HepG2 (cell line): Measurements from ENCODE around the gene EFS. TPM values are rescaled to one million over a fixed set of nuclear protein-coding genes. Genes with fewer than 3 reads are reported as not detected.
A peak's percentile ranks its signal among the peaks of the same experiment; 100 is the strongest.

Experiments
- ATAC-seq: fragments of 200-7000 bp; cut with Tn5 transposase; 3 replicates; pipeline ENCODE4 v1.9.1; 2020; ENCODE audit warnings: mild to moderate bottlenecking, moderate library complexity
- BruUV-seq: library from RNA; stranded (reverse); fragments of 400-500 nt; replicated peaks from 2 replicates; lab custom pipeline; 2021; lab: Mats Ljungman, UMichigan
- CTCF ChIA-PET: fragments of 300-600 bp; formaldehyde crosslinking; extraction: SDS; loops from one replicate; lab custom pipeline; 2021; ENCODE audit warnings: low total read pairs, inconsistent platforms, low intra/inter-chr PET ratio; lab: Yijun Ruan, JAX
- POLR2A ChIA-PET: fragments of 350-600 bp; sonication (Branson Sonifier 250); formaldehyde crosslinking; loops from one replicate; lab custom pipeline; 2020; ENCODE audit warnings: antibody characterized with exemption, inconsistent platforms; lab: Yijun Ruan, JAX
- DNase-seq: peaks from one replicate; pipeline ENCODE4 v3.0.0-alpha.2; 2015; ENCODE audit warnings: low spot score
- FAIRE-seq: peaks from 3 replicates; lab custom pipeline; 2011; peaks lifted over from hg19 to GRCh38; lab: Jason Lieb, UNC
- H2AFZ ChIP-seq: one replicate; pipeline ENCODE4 v1.6.1; 2011; ENCODE audit warnings: low read length, inconsistent platforms
- H3K27ac ChIP-seq: fragments of 300-600 bp; 3 replicates; pipeline ENCODE4 v1.8.0; 2011; ENCODE audit warnings: mixed run types, mild to moderate bottlenecking, mixed read lengths, low read length, inconsistent platforms; ENCODE audit not compliant: insufficient read depth; ENCODE audit errors: extremely low read length
- H3K27me3 ChIP-seq, 2 experiments: fragments of 200-600 bp in 1 of 2; 2 replicates in 1 of 2; 3 replicates in 1 of 2; pipeline versions ENCODE4 v1.6.0 to v1.8.0; 2011; ENCODE audit warnings: low read length in 2 of 2, mild to moderate bottlenecking in 2 of 2, moderate library complexity in 2 of 2, inconsistent platforms in 1 of 2; ENCODE audit not compliant: insufficient read depth in 2 of 2, control insufficient read depth in 1 of 2
- H3K36me3 ChIP-seq, 2 experiments: fragments of 200-600 bp in 1 of 2; replicated peaks in 1 of 2; 2 replicates in 1 of 2; 3 replicates in 1 of 2; pipeline versions ENCODE4 v1.5.1 to v1.8.0; 2011; ENCODE audit warnings: low read length in 2 of 2, inconsistent platforms in 1 of 2; ENCODE audit not compliant: insufficient read depth in 2 of 2, control insufficient read depth in 1 of 2
- H3K4me1 ChIP-seq: 2 replicates; pipeline ENCODE4 v1.5.1; 2012; ENCODE audit warnings: low read length, inconsistent platforms; ENCODE audit not compliant: insufficient read depth
- H3K4me2 ChIP-seq: 2 replicates; pipeline ENCODE4 v1.6.0; 2011; ENCODE audit warnings: low read depth, low read length, inconsistent platforms
- H3K4me3 ChIP-seq, 3 experiments: fragments of 200-600 bp in 1 of 3; sonication (generic), shearing (Covaris generic) in 1 of 3; replicated peaks in 1 of 3; 2 replicates each; pipeline ENCODE4 v1.5.1; 2011 to 2016; ENCODE audit warnings: low read length in 3 of 3, inconsistent platforms in 2 of 3, low read depth in 2 of 3, mild to moderate bottlenecking in 2 of 3, control low read depth in 1 of 3, mixed read lengths in 1 of 3; ENCODE audit not compliant: insufficient read depth in 1 of 3
- H3K79me2 ChIP-seq: one replicate; pipeline ENCODE4 v1.6.1; 2011; ENCODE audit warnings: low read length, inconsistent platforms; ENCODE audit not compliant: insufficient read depth
- H3K9ac ChIP-seq: 2 replicates; pipeline ENCODE4 v1.6.0; 2011; ENCODE audit warnings: mild to moderate bottlenecking, low read depth, low read length, inconsistent platforms; ENCODE audit not compliant: insufficient read depth
- H3K9me3 ChIP-seq: 2 replicates; pipeline ENCODE4 v1.5.1; 2012; ENCODE audit warnings: mild to moderate bottlenecking, low read length
- H4K20me1 ChIP-seq: 2 replicates; pipeline ENCODE4 v1.6.0; 2011; ENCODE audit warnings: inconsistent platforms, mild to moderate bottlenecking, low read length, moderate library complexity; ENCODE audit not compliant: insufficient read depth
- ASH2L ChIP-seq: fragments of 300-600, 200-600 bp; sonication (generic); IDR thresholded peaks from 2 replicates; pipeline ENCODE4 v1.7.0; 2017; ENCODE audit warnings: low read depth, mild to moderate bottlenecking, moderate library complexity, mixed read lengths, low read length; ENCODE audit not compliant: insufficient read length
- BRD4 ChIP-seq: sonication (generic); formaldehyde crosslinking; IDR thresholded peaks from 2 replicates; pipeline ENCODE4 v1.4.0; 2020; ENCODE audit warnings: missing genetic modification reagents
- CREM ChIP-seq, 2 experiments: sonication (generic) in 1 of 2; formaldehyde crosslinking in 1 of 2; IDR thresholded peaks; 2 replicates each; pipeline versions ENCODE4 v1.4.0 to v1.6.1; 2016 to 2020; ENCODE audit warnings: antibody characterized with exemption in 1 of 2, mild to moderate bottlenecking in 1 of 2, missing genetic modification reagents in 1 of 2
- NR0B2 ChIP-seq: sonication (generic); formaldehyde crosslinking; IDR thresholded peaks from 2 replicates; pipeline ENCODE4 v1.4.0; 2020; ENCODE audit warnings: mild to moderate bottlenecking, missing genetic modification reagents
- PHF8 ChIP-seq: sonication (generic); formaldehyde crosslinking; IDR thresholded peaks from 2 replicates; pipeline ENCODE4 v1.5.0; 2020; ENCODE audit warnings: missing genetic modification reagents
- RARA ChIP-seq: IDR thresholded peaks from 2 replicates; pipeline ENCODE4 v1.6.1; 2016; ENCODE audit warnings: missing genetic modification reagents, missing compliant biosample characterization
- SAP130 ChIP-seq: IDR thresholded peaks from 2 replicates; pipeline ENCODE4 v1.6.1; 2016; ENCODE audit warnings: low read depth
- ZFP1 ChIP-seq: IDR thresholded peaks from 2 replicates; pipeline ENCODE4 v1.6.1; 2016
- ZNF704 ChIP-seq: sonication (generic); formaldehyde crosslinking; IDR thresholded peaks from 2 replicates; pipeline ENCODE4 v1.8.1; 2023; ENCODE audit warnings: mild to moderate bottlenecking, inconsistent platforms, moderate library complexity, missing genetic modification reagents, borderline replicate concordance
- ZNF766 ChIP-seq: sonication (generic); formaldehyde crosslinking; IDR thresholded peaks from 2 replicates; pipeline ENCODE4 v1.5.0; 2020; ENCODE audit warnings: missing genetic modification reagents, borderline replicate concordance
- WGBS: methylation state at CpG from one replicate; pipeline ENCODE4 v1.1.6; 2017; ENCODE audit warnings: low lambda C conversion rate; 5-methylcytosine and 5-hydroxymethylcytosine counted together
- in situ Hi-C: cut with HindIII; loops from 2 replicates; pipeline ENCODE4 v1.10.0; 2017; ENCODE audit warnings: low pct_unique_long_range_greater_than_20kb; ENCODE audit not compliant: extremely low pct_ligation_motif_present
- intact Hi-C: fragments of 100-400 bp; cut with micrococcal nuclease; formaldehyde crosslinking; loops from one replicate; pipeline ENCODE4 v1.10.0; 2022; ENCODE audit not compliant: unreplicated experiment
- polyA plus RNA-seq, 8 experiments: library from polyadenylated mRNA; depleted of rRNA in 3 of 8; stranded (reverse) in 7 of 8; unstranded in 1 of 8; fragments of >200 nt; fragmentation: Illumina TruSeq in 4 of 8; extraction: Trizol in 4 of 8; gene quantifications; 2 replicates each; pipeline versions ENCODE4 v1.2.1 to v1.2.3, GENCODE V29; 2011 to 2016; ENCODE audit warnings: low read depth in 4 of 8, missing spikeins in 1 of 8, mixed read lengths in 1 of 8; ENCODE audit not compliant: insufficient read depth in 1 of 8
- total RNA-seq, 5 experiments: library from RNA; depleted of rRNA; stranded (reverse); fragments of >200 nt; fragmentation: Illumina TruSeq; extraction: Trizol; gene quantifications; 2 replicates each; pipeline ENCODE4 v1.2.3, GENCODE V29; 2016; ENCODE audit warnings: low read depth in 1 of 5

Gene EFS
- total and polyA plus RNA-seq, 2 of the 13 experiments (the other 11 are each of a cell fraction or from before 2014, with no cell fraction given) = not detected

- no peak for TF ChIP-seq ZNF704
- no peak for TF ChIP-seq CREM (IDR thresholded peaks at IDR 0.05)
- no peak for TF ChIP-seq CREM (CRISPR knock-in tag; IDR thresholded peaks at IDR 0.05)
Observed at GRCh38 chr14:23406244-23406643, 41.3 kb upstream of the EFS start (continued).

- 41% methylated on average over 13 of the region's 13 CpGs for WGBS
- in situ Hi-C loops (no loop called here), intact Hi-C loops (no loop called here)
- Histone ChIP-seq H3K4me3 (no peak overlapping the region), H3K27ac (no peak overlapping the region), H3K36me3 (no peaks in the 10 kb centered on the region), H3K9me3 (no peaks in the 10 kb centered on the region), H3K4me1 (no peaks in the 10 kb centered on the region), H4K20me1 (no peaks in the 10 kb centered on the region), H3K79me2 (no peaks in the 10 kb centered on the region), H3K9ac (no peak overlapping the region), H3K4me2 (no peak overlapping the region), H3K27me3 (peaks cover 54 to 97% of the 10 kb centered on the region in 2 experiments; a peak in 4 of 5 replicates), H2AFZ (no peak overlapping the region)
- CTCF ChIA-PET = no interaction called here
- TF ChIP-seq SAP130 (CRISPR knock-in tag) (no peak), PHF8 (no peak), ZNF766 (CRISPR knock-in tag) (no peak), ZFP1 (CRISPR knock-in tag) (no peak), BRD4 (CRISPR knock-in tag) (no peak), ASH2L (no peak), NR0B2 (CRISPR knock-in tag) (0 out of 2 replicates have a peak, but pooled peaks have one; percentile 31), RARA (no peak)
- DNase-seq (no peak), ATAC-seq (no peak), FAIRE-seq (no peak)
- BruUV-seq = no TSS peak
- POLR2A ChIA-PET = no interaction called here
Observed at GRCh38 chr14:23405516-23406025, 40.6 kb upstream of the EFS start.
